GM18508 (cell line): ENCODE results near the gene SYTL2.
A peak's percentile ranks its signal among the peaks of the same experiment; 100 is the strongest.
"Not testable (repeated sequence)": the region's sequence is repeated elsewhere in the genome, so short reads cannot be mapped to it uniquely, and the experiment has no call there.

Experiments
- ATAC-seq: cut with Tn5 transposase; IDR thresholded peaks from one replicate; pipeline ENCODE4 v1.9.1; 2021; ENCODE audit warnings: moderate number of reproducible peaks; ENCODE audit not compliant: insufficient read depth, unreplicated experiment

The SYTL2 gene

GRCh38 chr11:85800595-85801342, 10.2 kb downstream of the SYTL2 start:
- ATAC-seq = no peak

- ATAC-seq = no peak
These were observed 11.8 kb downstream of the SYTL2 start for GRCh38 chr11:85799142-85799541.

- ATAC-seq = no peak
These were observed 12.6 kb downstream of the SYTL2 start for GRCh38 chr11:85798361-85798760.

GRCh38 chr11:85795712-85796487, 15.0 kb downstream of the SYTL2 start:
- no peak for ATAC-seq

- ATAC-seq = no peak
These were observed 19.4 kb downstream of the SYTL2 start for GRCh38 chr11:85791409-85791990.

- peak; percentile 53 for ATAC-seq
These were observed 22.9 kb downstream of the SYTL2 start for GRCh38 chr11:85787809-85788760.

GRCh38 chr11:85787168-85787567, 23.8 kb downstream of the SYTL2 start:
- no peak for ATAC-seq

GRCh38 chr11:85784480-85785265, 26.3 kb downstream of the SYTL2 start:
- ATAC-seq = no peak

- ATAC-seq = no peak
These were observed 27.2 kb downstream of the SYTL2 start for GRCh38 chr11:85783758-85784157.

GRCh38 chr11:85780780-85781517, 30.0 kb downstream of the SYTL2 start:
- ATAC-seq = not testable (repeated sequence)

GRCh38 chr11:85779956-85780640, 30.8 kb downstream of the SYTL2 start:
- no peak for ATAC-seq

GRCh38 chr11:85777603-85777972, 33.4 kb downstream of the SYTL2 start:
- not testable (repeated sequence) for ATAC-seq

GRCh38 chr11:85776951-85777602, 33.9 kb downstream of the SYTL2 start:
- ATAC-seq = no peak

GRCh38 chr11:85774256-85775101, 36.5 kb downstream of the SYTL2 start:
- peak; percentile 67 for ATAC-seq

- ATAC-seq = no peak
These were observed 38.2 kb downstream of the SYTL2 start for GRCh38 chr11:85772695-85773094.

GRCh38 chr11:85771568-85771967, 39.4 kb downstream of the SYTL2 start:
- no peak for ATAC-seq

- ATAC-seq = no peak
These were observed 41.2 kb downstream of the SYTL2 start for GRCh38 chr11:85769771-85770170.
